Stimulated activated naive CD8-positive, alpha-beta T cell treated with anti-CD3 and anti-CD28 coated beads, Interleukin-15, amount 100 ng/mL, for 72 hours (primary cell): ENCODE data around the gene DHRS1.
A peak's percentile ranks its signal among the peaks of the same experiment; 100 is the strongest.
"Not testable (repeated sequence)": the region's sequence is repeated elsewhere in the genome, so short reads cannot be mapped to it uniquely, and the experiment has no call there.

ENCODE experiments used
- ATAC-seq: fragments of 150-1000 bp; cut with Tn5 transposase; 2 replicates; pipeline ENCODE4 v1.10.0; 2021; ENCODE audit warnings: mild to moderate bottlenecking, moderate library complexity
- DNase-seq, 2 donors: peaks; one replicate each; pipeline ENCODE4 v3.0.0; 2021 to 2022
- H3K27ac Mint-ChIP-seq, 2 donors: one replicate each; pipeline ENCODE4 v1.8.0; 2022; ENCODE audit warnings: mild to moderate bottlenecking in 2 of 2, mixed read lengths in 2 of 2, moderate library complexity in 2 of 2
- H3K27me3 Mint-ChIP-seq: one replicate; pipeline ENCODE4 v1.8.0; 2022; ENCODE audit warnings: mixed read lengths
- H3K4me1 Mint-ChIP-seq: one replicate; pipeline ENCODE4 v1.8.0; 2022; ENCODE audit warnings: mild to moderate bottlenecking, mixed read lengths
- H3K4me3 Mint-ChIP-seq, 2 donors: one replicate each; pipeline ENCODE4 v1.8.0; 2022; ENCODE audit warnings: mild to moderate bottlenecking in 2 of 2, mixed read lengths in 2 of 2, moderate library complexity in 1 of 2
- H3K9me3 Mint-ChIP-seq, 2 donors: one replicate each; pipeline ENCODE4 v1.8.0; 2022; ENCODE audit warnings: mixed read lengths in 2 of 2

DHRS1 gene

GRCh38 chr14:24258548-24259265 lies 40.9 kb downstream of the DHRS1 start:
- DNase-seq (no peak), ATAC-seq (no peak)
- H3K4me1 Mint-ChIP-seq = no peaks in the 10 kb centered on the region
- no peaks in the 10 kb centered on the region for H3K9me3 Mint-ChIP-seq
- no peaks in the 10 kb centered on the region for H3K27me3 Mint-ChIP-seq
- no peak overlapping the region for H3K4me3 Mint-ChIP-seq
- no peak overlapping the region for H3K27ac Mint-ChIP-seq

- Mint-ChIP-seq H3K4me3 (no peak overlapping the region), H3K4me1 (no peaks in the 10 kb centered on the region), H3K27ac (no peak overlapping the region), H3K27me3 (no peaks in the 10 kb centered on the region), H3K9me3 (no peaks in the 10 kb centered on the region)
- ATAC-seq (no peak), DNase-seq (no peak)
These were observed 41.5 kb downstream of the DHRS1 start for GRCh38 chr14:24258119-24258518.

- H3K4me3 Mint-ChIP-seq = no peak overlapping the region
- H3K27ac Mint-ChIP-seq = no peak overlapping the region
- ATAC-seq (no peak), DNase-seq (no peak)
- H3K27me3 Mint-ChIP-seq = no peaks in the 10 kb centered on the region
- no peaks in the 10 kb centered on the region for H3K4me1 Mint-ChIP-seq
- no peaks in the 10 kb centered on the region for H3K9me3 Mint-ChIP-seq
These were observed 42.6 kb downstream of the DHRS1 start for GRCh38 chr14:24256960-24257359.

GRCh38 chr14:24255931-24256711 lies 43.5 kb downstream of the DHRS1 start:
- H3K4me1 Mint-ChIP-seq = peaks cover 7% of the 10 kb centered on the region
- H3K9me3 Mint-ChIP-seq = no peaks in the 10 kb centered on the region
- DNase-seq (no peak), ATAC-seq (no peak)
- H3K27ac Mint-ChIP-seq = peak overlapping the region in 1 of 2 donors; percentile 34
- H3K27me3 Mint-ChIP-seq = no peaks in the 10 kb centered on the region
- H3K4me3 Mint-ChIP-seq = no peak overlapping the region

GRCh38 chr14:24255438-24255837 lies 44.1 kb downstream of the DHRS1 start:
- DNase-seq (no peak), ATAC-seq (no peak)
- Mint-ChIP-seq H3K27ac (peak overlapping the region in 1 of 2 donors; percentile 12), H3K4me3 (no peak overlapping the region), H3K4me1 (peaks cover 12% of the 10 kb centered on the region), H3K9me3 (no peaks in the 10 kb centered on the region), H3K27me3 (no peaks in the 10 kb centered on the region)

GRCh38 chr14:24254630-24255392 lies 44.8 kb downstream of the DHRS1 start:
- DNase-seq = no peak
- no peak for ATAC-seq
- Mint-ChIP-seq H3K9me3 (no peaks in the 10 kb centered on the region), H3K4me1 (peaks cover 19% of the 10 kb centered on the region), H3K27ac (no peak overlapping the region), H3K27me3 (no peaks in the 10 kb centered on the region), H3K4me3 (no peak overlapping the region)

- H3K27ac Mint-ChIP-seq = no peak overlapping the region
- H3K4me1 Mint-ChIP-seq = peaks cover 27% of the 10 kb centered on the region
- no peak for DNase-seq
- no peak overlapping the region for H3K4me3 Mint-ChIP-seq
- no peaks in the 10 kb centered on the region for H3K27me3 Mint-ChIP-seq
- no peaks in the 10 kb centered on the region for H3K9me3 Mint-ChIP-seq
- ATAC-seq = no peak
These were observed 45.6 kb downstream of the DHRS1 start for GRCh38 chr14:24253936-24254335.

- H3K4me3 Mint-ChIP-seq = no peak overlapping the region
- DNase-seq = no peak
- no peaks in the 10 kb centered on the region for H3K9me3 Mint-ChIP-seq
- no peak for ATAC-seq
- H3K4me1 Mint-ChIP-seq = peaks cover 36% of the 10 kb centered on the region
- H3K27ac Mint-ChIP-seq = no peak overlapping the region
- H3K27me3 Mint-ChIP-seq = no peaks in the 10 kb centered on the region
These were observed 47.1 kb downstream of the DHRS1 start for GRCh38 chr14:24252289-24253124.

GRCh38 chr14:24251880-24252288 lies 47.7 kb downstream of the DHRS1 start:
- H3K4me1 Mint-ChIP-seq = peaks cover 42% of the 10 kb centered on the region
- no peak for ATAC-seq
- no peak overlapping the region for H3K27ac Mint-ChIP-seq
- H3K4me3 Mint-ChIP-seq = no peak overlapping the region
- DNase-seq = no peak
- no peaks in the 10 kb centered on the region for H3K9me3 Mint-ChIP-seq
- no peaks in the 10 kb centered on the region for H3K27me3 Mint-ChIP-seq

GRCh38 chr14:24250354-24250753 lies 49.2 kb downstream of the DHRS1 start:
- DNase-seq = no peak
- Mint-ChIP-seq H3K9me3 (no peaks in the 10 kb centered on the region), H3K4me3 (no peak overlapping the region), H3K4me1 (peaks cover 47% of the 10 kb centered on the region), H3K27ac (peak overlapping the region in 1 of 2 donors; percentile 33), H3K27me3 (no peaks in the 10 kb centered on the region)
- ATAC-seq = no peak

GRCh38 chr14:24249230-24250021 lies 50.2 kb downstream of the DHRS1 start:
- DNase-seq (no peak), ATAC-seq (no peak)
- H3K27ac Mint-ChIP-seq = peak overlapping the region; percentile 1 to 79
- peaks cover 52% of the 10 kb centered on the region for H3K4me1 Mint-ChIP-seq
- no peaks in the 10 kb centered on the region for H3K27me3 Mint-ChIP-seq
- no peaks in the 10 kb centered on the region for H3K9me3 Mint-ChIP-seq
- peak overlapping the region in 1 of 2 donors; percentile 54 for H3K4me3 Mint-ChIP-seq

GRCh38 chr14:24247422-24247821 lies 52.2 kb downstream of the DHRS1 start:
- Mint-ChIP-seq H3K4me1 (peaks cover 66% of the 10 kb centered on the region), H3K4me3 (peak overlapping the region; percentile 44 to 69), H3K27ac (peak overlapping the region in 1 of 2 donors; percentile 53), H3K9me3 (no peaks in the 10 kb centered on the region), H3K27me3 (no peaks in the 10 kb centered on the region)
- no peak for ATAC-seq
- no peak for DNase-seq

- H3K4me1 Mint-ChIP-seq = peaks cover 71% of the 10 kb centered on the region
These were observed 52.8 kb downstream of the DHRS1 start for GRCh38 chr14:24246765-24247212.

GRCh38 chr14:24245350-24245749 lies 54.2 kb downstream of the DHRS1 start:
- not testable (repeated sequence) for H3K4me3 Mint-ChIP-seq, H3K27ac Mint-ChIP-seq, H3K27me3 Mint-ChIP-seq, H3K9me3 Mint-ChIP-seq, ATAC-seq, DNase-seq
- peaks cover 70% of the 10 kb centered on the region for H3K4me1 Mint-ChIP-seq

More at GRCh38 chr14:24246765-24247212, 52.8 kb downstream of the DHRS1 start:
- peak; percentile 23 to 32 for DNase-seq
- H3K27ac Mint-ChIP-seq = peak overlapping the region; percentile 52 to 92
- peak; percentile 23 for ATAC-seq
- no peaks in the 10 kb centered on the region for H3K9me3 Mint-ChIP-seq
- no peaks in the 10 kb centered on the region for H3K27me3 Mint-ChIP-seq
- H3K4me3 Mint-ChIP-seq = peak overlapping the region; percentile 58 to 85
